ENCODE results near the gene SYT5.
"Not testable (repeated sequence)": the region's sequence is repeated elsewhere in the genome, so short reads cannot be mapped to it uniquely, and the experiment has no call there.

SYT5 gene

DNA sequence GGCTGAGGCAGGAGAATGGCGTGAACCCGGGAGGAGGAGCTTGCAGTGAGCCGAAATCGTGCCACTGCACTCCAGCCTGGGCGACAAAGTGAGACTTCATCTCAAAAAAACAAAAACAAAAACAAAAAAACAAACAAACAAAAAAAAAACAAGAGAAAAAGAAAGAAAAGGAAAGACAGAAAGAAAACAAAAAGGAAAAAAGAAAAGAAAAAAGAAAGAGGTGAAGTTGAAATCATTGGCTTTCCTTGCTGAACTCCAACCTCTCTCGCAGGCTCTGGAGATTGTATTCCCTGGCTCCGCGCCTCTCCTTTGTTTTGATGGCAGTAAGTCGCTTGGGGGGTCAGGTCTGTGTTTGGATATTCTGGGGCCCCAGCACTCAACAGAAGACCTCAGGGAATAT lies 7.8 kb downstream of the SYT5 start:
- not testable (repeated sequence) for DNase-seq (ENCODE audit: low read depth in 1 of 2, low spot score in 1 of 2)

DNA sequence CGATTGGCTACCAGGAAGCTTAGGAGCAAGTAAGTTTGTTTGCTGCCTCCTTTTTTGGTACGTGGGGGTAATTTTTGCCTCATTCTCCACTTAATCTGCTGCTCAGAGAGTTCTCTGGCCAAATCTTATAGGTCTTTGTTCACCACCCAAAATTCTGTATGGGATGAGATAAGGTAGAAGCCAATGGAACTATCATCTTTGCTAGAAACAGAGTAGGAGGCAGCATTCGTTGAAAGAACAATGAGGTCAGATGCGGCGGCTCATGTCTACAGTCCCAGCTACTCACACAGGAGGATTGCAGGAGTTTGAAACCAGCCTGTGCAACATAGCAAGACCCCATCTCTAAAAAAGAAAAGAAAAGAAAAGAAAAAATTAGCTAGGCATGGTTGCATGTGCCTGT lies 8.6 kb downstream of the SYT5 start:
- DNase-seq (ENCODE audit: low read depth in 1 of 2, low spot score in 1 of 2) = no peak

DNA sequence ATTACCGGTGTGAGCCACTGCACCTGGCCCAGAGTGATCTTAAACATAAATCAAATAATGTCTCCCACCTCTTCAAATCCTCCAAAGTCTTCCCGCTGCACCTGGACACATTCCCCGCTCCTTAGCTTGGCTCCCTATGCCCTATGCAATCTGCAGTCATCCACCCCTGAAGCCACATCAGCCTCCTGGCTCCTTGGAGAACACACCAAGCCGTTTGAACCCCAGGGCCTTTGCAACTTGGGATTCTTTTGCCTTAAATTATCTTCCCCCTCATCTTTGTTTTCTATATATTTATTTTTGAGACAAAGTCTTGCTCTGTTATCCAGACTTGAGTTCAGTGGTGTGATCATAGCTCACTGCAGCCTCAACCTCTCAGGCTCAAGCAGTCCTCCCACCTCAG lies 11.0 kb downstream of the SYT5 start:
- DNase-seq (ENCODE audit: low read depth in 1 of 2, low spot score in 1 of 2) = no peak

DNA sequence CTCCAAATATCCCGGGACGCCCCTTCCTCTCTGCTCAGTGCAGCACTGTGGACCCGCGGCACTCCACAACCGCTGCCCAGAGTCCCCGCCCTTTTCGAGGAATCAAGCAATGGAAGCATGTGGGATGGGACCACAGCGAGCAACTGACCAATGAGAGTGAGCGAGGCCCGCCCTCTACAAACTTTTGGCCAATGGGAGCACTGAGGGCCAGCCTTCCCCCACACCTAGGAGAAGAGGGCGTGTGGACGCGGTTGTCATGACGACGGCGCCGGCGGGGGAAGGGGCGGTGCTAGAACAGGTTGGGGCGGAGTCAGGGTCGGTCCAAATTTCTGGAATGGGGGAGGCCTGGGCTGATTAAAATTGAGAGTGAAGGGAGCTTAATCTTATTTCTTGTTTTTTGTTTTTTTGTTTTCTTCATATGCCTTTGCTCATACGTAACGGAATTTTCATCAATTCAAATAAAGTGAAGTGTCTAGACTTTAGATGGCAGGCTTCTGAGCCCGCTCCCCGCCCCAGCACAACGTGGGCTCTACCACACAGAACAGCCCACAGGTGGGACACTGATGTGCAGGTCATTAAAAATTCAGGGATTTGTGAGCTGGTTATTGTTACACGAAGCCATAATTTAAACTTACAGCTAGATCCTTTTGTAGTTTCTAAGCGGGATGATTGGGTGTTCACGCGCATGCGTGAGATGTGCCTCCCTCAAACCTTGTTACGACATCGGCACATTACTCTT lies 13.4 kb downstream of the SYT5 start, which contains the start of gene DNAAF3:
TSS of gene DNAAF3 (minus strand) at position 84 of the 739 bp plus-strand sequence. CDS start 200 bp downstream, outside the sequence.
- peak in 1 of 2 donors; percentile 33 for DNase-seq (ENCODE audit: low read depth in 1 of 2, low spot score in 1 of 2)

DNA sequence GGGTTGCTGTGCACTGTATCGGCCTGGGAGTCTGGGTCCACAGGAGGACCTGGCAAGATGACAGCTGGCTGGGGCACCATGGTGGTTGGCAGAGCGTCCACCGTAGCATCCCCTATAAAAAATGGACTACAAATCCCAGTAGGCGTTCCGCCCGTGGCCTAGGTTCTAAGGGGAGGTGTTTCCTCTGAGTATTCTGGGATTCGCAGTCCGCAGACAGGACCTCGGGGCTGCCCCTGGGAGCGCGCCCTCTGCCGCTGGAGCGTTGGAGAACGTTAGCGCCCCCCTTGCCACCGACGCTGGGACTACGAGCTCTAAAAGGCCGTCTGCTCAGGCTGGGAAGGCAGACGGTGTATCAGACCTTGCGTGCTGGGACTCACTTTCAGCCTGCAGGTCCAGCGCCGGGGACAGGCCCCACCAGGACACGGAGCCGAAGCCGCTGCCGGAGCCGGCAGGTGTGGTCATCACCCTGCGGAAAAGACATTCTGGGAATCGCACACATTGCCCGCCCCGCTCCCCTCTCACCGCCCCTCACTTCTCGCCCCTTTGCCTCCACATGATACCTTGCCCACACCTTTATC lies 14.0 kb downstream of the SYT5 start:
- DNase-seq (ENCODE audit: low read depth in 1 of 2, low spot score in 1 of 2) = no peak

DNA sequence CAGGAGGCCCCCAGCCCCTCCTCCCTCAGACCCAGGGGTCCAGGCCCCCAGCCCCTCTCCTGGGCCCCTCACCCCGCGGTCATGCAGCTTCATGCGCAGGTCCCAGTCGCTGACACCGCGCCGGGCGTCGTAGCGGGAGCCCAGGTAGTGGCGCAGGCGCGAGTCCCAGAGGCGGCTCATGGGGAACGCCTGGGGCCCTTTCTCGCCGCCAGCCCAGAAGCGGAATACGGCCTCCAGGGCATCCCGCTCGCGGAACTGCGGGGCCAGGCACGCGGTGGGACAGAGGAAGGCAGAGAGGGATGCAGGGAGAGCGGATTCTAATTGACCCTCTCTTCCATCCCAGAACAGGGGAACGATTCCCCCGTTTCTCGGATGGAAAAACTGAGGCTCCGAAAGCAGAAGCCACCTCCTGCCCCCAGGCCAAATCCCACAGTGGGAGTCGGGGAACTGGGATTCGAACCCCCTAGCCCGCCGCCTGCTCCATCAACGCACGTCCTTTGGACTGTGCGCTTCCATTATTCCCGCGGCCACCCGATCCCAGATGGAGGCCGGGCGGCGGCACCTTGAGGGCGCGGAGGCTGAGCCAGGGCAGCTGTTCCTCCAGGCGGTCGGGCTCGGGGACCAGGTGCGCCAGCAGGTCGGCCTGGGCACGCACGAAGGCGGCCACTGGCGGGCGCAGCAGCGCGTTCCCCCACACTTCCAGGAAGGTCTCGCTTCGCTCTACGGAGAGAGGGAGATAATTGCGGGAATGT lies 18.3 kb downstream of the SYT5 start:
- DNase-seq (ENCODE audit: low read depth in 1 of 2, low spot score in 1 of 2) = no peak

DNA sequence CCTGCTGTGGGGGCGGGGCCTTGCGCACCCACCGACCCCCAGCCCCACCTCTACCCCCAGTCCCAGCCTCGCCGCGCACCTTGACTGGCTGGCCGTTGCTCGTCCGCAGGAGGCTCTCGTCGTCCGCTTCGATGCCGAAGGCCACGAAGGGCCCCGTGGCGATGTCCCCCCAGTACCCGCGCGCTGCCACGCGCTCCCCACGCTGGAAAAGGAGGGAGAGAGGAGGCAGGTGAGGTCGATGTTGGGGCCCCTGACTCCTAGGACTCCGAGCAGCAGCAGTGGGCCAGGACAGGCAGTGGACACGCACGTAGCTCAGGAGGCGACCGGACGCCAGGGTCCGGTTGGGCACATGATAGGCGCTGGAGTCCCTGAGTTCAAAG lies 19.1 kb downstream of the SYT5 start:
- no peak for DNase-seq (ENCODE audit: low read depth in 1 of 2, low spot score in 1 of 2)

DNA sequence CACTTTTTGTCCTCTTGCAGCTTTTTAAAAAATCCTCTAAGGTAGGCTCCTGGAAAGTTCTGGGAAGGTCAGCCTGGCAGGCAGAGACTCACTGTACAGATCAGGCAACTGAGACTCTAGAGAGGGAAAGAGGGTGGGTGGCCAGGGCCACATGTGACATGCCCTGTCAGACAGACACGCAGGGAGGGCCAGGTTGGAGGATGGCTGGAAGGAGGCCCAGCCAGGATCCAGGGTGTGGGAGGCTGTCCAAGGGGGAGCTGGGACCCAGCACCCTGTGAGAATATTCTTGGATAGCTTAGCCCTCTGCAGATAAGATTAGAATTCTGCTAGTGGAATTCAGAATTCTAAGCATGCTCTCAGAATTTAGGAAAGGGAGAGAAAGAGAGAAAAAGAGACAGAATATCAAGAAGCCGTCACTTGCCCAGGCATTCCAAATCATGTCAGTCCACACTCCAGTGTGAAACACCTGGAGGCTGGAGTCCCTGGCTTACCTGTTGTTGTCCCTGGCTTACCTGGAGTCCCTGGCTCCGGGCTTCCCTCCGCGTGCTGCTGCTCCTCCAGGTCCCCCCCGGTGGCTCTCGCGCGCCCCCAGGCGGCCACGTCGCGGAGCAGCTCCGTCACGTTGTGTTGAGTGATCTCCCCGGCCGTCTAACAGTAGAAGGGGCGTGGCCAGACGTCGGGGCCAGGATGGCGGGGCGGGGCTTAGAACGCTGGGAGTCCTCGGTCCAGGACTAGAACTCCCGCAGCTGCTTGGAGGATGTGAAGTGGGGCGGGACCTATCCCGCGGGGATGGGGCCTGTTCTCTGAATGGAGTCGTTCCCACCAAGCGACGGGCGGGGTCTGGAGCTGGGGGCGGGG lies 19.7 kb downstream of the SYT5 start:
- DNase-seq (ENCODE audit: low read depth in 1 of 2, low spot score in 1 of 2) = peak; percentile 59 to 73

DNA sequence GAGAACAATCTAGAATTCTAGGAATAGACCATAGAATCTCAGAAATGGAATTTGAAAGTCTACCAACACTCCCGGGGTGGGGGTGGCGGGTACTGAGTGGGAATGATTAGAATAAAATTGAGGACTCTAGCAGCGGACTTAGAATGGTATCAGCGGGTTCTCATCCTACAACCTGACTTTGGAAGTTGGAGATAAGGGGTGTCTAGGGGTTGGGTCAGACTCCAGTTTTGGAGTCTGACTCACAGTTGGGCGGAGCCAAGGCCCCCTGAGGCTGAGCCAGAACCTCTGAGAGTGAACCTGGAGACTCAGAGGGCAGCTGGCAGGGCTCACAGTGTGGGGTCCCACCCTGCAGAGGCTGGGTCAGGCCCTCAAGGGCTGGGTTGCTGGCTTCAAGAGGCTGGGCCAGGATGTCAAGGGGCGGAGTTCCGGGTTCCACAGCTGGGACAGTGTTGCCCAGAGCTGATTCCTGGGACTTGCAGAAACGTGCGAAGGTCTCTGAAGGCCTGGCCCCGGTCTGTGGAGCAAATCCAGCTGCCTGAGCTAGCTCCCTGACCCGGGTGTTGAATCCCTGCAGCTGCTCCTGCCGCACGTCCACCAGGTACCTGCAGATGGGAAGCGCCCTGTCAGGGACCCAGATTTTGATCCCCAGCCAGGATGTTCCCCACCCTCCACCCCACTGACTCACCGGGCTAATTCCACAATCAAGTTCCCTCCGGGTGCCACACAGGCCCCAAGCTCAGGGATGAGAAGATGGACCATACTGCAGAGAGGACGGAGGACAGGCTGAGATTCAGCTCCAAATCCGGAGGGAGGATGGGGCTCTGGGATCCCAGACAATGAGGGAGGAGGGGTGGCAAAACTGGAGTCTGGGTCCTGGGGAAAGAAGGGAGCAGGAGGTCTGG lies 21.0 kb downstream of the SYT5 start:
- DNase-seq (ENCODE audit: low read depth in 1 of 2, low spot score in 1 of 2) = no peak

DNA sequence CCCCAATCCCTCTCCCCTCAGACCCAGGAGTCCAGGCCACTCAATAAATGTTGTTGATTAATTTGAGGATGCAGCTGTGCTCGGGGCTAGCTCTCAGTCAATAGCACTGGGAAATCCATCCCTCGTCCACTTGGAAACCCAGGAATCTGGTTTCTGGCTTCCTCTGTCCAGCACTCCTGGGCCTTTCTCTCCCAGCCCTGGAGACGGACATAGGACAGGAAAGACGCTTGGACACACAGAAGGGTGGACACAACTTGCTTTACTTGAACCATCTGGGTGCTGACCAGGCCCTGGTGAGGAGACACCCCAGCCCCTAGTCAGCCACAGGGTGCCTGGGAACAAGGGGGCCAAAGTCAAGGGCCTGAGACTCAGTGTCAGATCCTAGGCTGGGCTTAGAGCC lies 21.7 kb downstream of the SYT5 start:
- DNase-seq (ENCODE audit: low read depth in 1 of 2, low spot score in 1 of 2) = no peak

DNA sequence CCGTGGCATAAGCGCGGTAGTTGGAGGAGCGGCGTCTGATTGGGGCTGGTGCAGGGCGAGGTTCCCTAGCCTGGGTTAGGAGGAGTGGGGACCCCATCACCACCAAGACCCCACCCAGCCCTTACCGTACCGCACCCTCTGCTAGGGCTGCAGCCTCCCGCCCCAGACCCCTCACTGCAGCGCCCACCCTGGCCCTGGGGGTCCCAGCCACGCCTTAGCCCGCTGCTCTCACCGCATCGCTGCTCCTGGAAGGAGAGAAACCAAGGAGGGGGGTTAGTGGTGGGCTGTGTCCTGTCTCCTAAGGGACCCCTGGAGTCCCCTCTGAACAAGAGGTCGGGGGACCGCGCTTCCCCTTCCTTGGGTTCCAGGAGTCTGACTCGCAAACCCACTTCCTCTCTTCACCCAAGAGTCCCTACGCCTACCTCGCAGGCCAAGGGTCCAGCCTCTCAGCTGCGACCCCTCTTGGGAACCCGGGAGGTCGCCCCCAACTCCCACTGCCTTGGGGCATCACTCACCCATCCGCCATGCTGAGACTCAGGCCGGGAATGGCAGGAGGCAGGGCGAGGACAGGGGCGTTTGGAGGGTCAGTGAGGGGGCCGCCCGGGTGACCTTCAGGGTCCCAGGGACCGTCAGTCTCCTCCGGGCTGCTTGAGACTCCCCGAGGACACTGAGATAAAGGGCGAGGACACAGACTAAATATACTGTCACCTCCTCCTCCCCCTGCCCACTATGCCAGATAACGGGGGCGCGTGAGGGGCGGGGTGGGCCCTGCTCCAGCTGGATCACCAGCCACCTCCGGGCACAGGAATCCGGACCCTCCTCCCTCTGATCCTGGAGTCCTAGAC lies 22.8 kb downstream of the SYT5 start, which contains the start of gene TNNI3:
TSS of gene TNNI3 (minus strand) at position 669 of the 845 bp plus-strand sequence. CDS start at position 526, 143 bp downstream.
- no peak for DNase-seq (ENCODE audit: low read depth in 1 of 2, low spot score in 1 of 2)

DNA sequence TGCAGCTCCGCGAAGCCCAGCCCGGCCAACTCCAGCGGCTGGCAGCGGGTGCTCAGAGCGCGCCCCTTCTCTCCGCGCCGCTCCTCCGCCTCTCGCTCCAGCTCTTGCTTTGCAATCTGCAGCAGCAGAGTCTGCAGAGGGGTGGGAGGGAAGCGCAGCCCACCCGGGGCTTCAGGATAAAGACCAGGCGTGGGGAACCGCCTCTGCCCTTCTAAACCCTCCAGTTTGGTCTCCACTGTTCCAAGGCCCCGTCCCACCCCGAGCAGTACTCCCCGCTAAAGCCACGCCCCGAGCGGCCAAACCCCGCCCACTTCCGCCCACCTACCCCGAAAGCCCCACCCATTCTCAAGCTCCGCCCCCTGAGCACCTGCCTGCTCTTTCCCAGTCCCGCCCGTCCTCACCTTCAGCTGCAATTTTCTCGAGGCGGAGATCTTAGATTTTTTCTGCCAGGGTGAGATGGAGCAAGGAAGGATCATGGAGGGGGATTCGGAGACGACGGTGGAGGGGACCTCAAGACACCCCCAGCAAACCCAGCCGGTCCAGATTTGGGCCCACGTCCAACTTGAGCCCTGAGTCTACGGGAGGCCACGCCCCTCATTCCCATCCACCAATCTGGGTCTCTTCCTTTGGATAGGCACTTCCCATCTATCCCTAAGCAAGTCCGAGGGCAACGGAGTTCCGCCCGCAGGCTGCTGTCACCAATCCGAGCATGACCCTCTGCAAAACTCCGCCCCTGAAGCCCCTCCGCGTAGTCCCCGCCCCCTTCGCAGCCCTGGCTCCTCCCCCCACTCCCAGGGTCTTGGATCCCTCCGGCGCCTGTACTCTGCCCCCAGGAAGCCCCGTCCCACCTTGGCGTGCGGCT lies 23.7 kb downstream of the SYT5 start:
- DNase-seq (ENCODE audit: low read depth in 1 of 2, low spot score in 1 of 2) = no peak

DNA sequence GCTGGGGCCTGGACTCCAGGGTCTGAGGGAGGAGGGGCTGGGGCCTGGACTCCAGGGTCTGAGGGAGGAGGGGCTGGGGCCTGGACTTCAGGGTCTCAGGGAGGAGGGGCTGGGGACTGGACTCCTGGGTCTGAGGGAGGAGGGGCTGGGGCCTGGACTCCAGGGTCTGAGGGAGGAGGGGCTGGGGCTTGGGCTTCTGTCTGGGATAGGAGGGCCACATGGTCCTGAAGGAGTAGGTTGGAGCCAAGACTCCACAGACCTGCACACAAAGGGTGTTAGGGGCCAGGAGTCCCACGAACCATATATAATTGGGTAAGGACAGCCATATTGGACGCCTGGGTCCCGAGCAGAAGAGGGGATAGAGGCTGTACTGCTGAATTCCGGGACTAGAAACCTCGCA lies 24.3 kb downstream of the SYT5 start:
- not testable (repeated sequence) for DNase-seq (ENCODE audit: low read depth in 1 of 2, low spot score in 1 of 2)

DNA sequence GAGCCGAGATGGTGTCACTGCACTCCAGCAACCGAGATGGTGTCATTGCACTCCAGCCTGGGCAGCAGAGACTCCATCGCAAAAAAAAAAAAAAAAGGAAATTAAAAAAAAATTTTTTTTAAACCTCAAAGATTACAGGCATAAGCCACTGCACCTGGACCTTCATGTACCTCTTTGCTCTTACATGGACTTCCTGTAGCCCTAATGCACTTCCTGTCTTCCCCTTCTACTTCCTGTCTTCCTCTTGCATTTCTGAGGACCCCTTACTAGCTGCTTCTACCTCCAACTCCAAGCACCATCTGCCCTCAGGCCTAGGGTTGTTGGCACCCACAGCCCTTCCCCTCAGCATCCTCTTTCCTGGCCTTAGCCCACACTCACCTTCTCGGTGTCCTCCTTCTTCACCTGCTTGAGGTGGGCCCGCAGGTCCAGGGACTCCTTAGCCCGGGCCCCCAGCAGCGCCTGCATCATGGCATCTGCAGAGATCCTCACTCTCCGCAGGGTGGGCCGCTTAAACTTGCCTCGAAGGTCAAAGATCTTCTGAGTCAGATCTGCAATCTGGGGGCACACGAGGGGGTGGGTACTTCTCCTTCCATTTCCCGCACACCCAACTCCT lies 26.3 kb downstream of the SYT5 start:
- no peak for DNase-seq (ENCODE audit: low read depth in 1 of 2, low spot score in 1 of 2)

DNA sequence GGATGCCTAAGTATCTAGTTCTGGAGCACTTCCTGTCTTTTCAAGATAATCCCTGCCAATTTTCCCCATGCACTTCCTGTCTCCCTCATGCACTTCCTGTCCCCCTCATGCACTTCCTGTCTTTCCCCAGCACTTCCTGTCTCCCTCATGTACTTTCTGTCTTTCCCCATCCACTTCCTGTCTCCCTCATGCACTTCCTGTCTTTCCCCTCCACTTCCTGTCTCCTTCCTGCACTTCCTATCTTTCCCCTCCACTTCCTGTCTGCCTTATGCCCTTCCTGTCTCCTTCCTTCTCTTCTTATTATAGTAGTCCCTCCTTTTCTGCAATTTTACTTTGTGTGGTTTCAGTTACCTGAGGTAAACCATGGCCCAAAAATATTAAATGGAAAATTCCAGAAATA lies 28.1 kb downstream of the SYT5 start:
- DNase-seq (ENCODE audit: low read depth in 1 of 2, low spot score in 1 of 2) = no peak

DNA sequence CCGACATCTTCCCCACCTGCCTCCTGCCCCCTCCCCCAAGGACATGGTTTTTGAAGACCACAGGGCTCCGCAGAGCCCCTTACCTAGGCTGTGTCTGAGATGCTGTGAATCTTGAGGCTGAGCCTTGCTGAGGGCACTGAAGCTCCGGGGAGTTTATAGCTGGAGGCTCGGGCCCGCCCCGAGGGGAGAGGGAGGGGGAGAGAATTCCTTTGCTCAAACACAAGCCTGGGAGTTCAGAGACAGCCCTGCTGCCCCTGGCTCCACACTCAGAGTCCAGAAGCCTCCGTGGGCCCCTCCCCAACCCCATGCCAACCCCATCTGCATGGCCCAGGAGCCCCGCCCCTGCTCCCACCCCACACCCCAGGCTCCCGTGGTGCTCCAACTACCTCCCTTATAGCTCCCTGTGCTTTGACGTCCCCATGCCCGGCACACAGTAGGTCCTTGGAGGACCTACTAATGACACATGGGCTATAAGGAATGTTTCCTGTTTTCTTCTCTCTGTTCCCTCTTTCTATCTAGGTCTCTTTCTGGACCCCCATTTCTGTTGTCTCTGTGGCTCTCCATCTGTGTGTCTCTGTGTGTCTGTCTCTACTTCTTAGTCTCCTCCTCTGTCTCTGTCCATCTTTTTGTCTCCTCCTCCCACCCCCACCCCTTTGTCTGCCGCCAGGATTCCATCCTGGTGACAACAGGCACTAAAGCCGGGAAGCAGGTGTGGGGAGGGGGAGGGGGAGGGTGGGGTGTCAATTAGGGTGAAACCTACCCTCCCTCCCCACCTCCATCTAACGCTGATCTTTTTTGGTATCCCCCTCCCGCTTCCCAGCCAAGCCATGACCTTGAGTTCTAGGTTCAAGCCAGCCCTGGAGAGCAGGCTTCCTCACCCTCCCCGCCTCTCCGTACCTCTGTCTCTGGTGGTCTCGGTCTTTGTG lies 30.7 kb downstream of the SYT5 start, which contains the start of gene TNNT1:
TSS of gene TNNT1 (minus strand) at position 129 of the 926 bp plus-strand sequence. CDS start 2,049 bp downstream, outside the sequence.
- no peak for DNase-seq (ENCODE audit: low read depth in 1 of 2, low spot score in 1 of 2)
